Endothelial cell (in vitro differentiated cells): Measurements from ENCODE around the gene FIBCD1. TPM values are rescaled to one million over a fixed set of nuclear protein-coding genes. Genes with fewer than 3 reads are reported as not detected.
A peak's percentile ranks its signal among the peaks of the same experiment; 100 is the strongest.
"Not testable (repeated sequence)": the region's sequence is repeated elsewhere in the genome, so short reads cannot be mapped to it uniquely, and the experiment has no call there.

Experiments used
- DNase-seq: peaks from one replicate; pipeline ENCODE4 v3.0.0; 2021; ENCODE audit warnings: low spot score
- H3K27ac Mint-ChIP-seq: one replicate; pipeline ENCODE4 v1.8.0; 2021; ENCODE audit warnings: mixed read lengths, inconsistent platforms; ENCODE audit not compliant: unreplicated experiment
- H3K27me3 Mint-ChIP-seq: one replicate; pipeline ENCODE4 v1.8.0; 2021; ENCODE audit warnings: mild to moderate bottlenecking, moderate library complexity, mixed read lengths, inconsistent platforms; ENCODE audit not compliant: unreplicated experiment
- H3K36me3 Mint-ChIP-seq: one replicate; pipeline ENCODE4 v1.8.0; 2021; ENCODE audit warnings: mild to moderate bottlenecking, low read depth, mixed read lengths, inconsistent platforms; ENCODE audit not compliant: unreplicated experiment
- H3K4me1 Mint-ChIP-seq: one replicate; pipeline ENCODE4 v1.8.0; 2021; ENCODE audit warnings: mild to moderate bottlenecking, mixed read lengths, inconsistent platforms; ENCODE audit not compliant: unreplicated experiment
- H3K4me3 Mint-ChIP-seq: one replicate; pipeline ENCODE4 v1.8.0; 2021; ENCODE audit warnings: mild to moderate bottlenecking, mixed read lengths, inconsistent platforms; ENCODE audit not compliant: unreplicated experiment
- H3K9me3 Mint-ChIP-seq: one replicate; pipeline ENCODE4 v1.8.0; 2021; ENCODE audit warnings: mixed read lengths, inconsistent platforms; ENCODE audit not compliant: unreplicated experiment
- CTCF ChIP-seq: fragments of 200-600 bp; sonication (generic); IDR thresholded peaks from one replicate; pipeline ENCODE4 v1.5.0; 2021; ENCODE audit warnings: antibody characterized with exemption; ENCODE audit not compliant: unreplicated experiment
- total RNA-seq: library from RNA; stranded (reverse); fragmentation: NEBNext Ultra II Directional; extraction: Animal tissue kit (Norgen Biotek cat#: 25700); gene quantifications from one replicate; pipeline ENCODE4 v1.2.1, GENCODE V29; 2021; ENCODE audit not compliant: unreplicated experiment

FIBCD1 gene
- total RNA-seq, 1 donor from 2014 or later: 0.33 TPM

GRCh38 chr9:130962418-130963316, 23.6 kb upstream of the FIBCD1 start:
- H3K27me3 Mint-ChIP-seq: peaks cover 4% of the 10 kb centered on the region
- no peak for TF ChIP-seq CTCF
- no peak overlapping the region for H3K27ac Mint-ChIP-seq
- H3K4me3 Mint-ChIP-seq: no peak overlapping the region
- H3K9me3 Mint-ChIP-seq: peaks cover 5% of the 10 kb centered on the region
- DNase-seq: no peak
- H3K4me1 Mint-ChIP-seq: no peaks in the 10 kb centered on the region
- H3K36me3 Mint-ChIP-seq: peaks cover 4% of the 10 kb centered on the region

GRCh38 chr9:130961511-130962300, 22.7 kb upstream of the FIBCD1 start:
- Mint-ChIP-seq H3K36me3 (peaks cover 4% of the 10 kb centered on the region), H3K9me3 (peaks cover 5% of the 10 kb centered on the region), H3K4me3 (peak overlapping the region; percentile 51), H3K27me3 (peaks cover 4% of the 10 kb centered on the region), H3K27ac (no peak overlapping the region), H3K4me1 (no peaks in the 10 kb centered on the region)
- no peak for TF ChIP-seq CTCF
- DNase-seq: no peak

- DNase-seq: no peak
- Mint-ChIP-seq H3K4me3 (no peak overlapping the region), H3K4me1 (no peaks in the 10 kb centered on the region), H3K9me3 (peaks cover 5% of the 10 kb centered on the region), H3K27ac (no peak overlapping the region), H3K27me3 (peaks cover 6% of the 10 kb centered on the region), H3K36me3 (peaks cover 4% of the 10 kb centered on the region)
- TF ChIP-seq CTCF: no peak
Observed at GRCh38 chr9:130960522-130961378, 21.7 kb upstream of the FIBCD1 start.

- no peak overlapping the region for H3K4me3 Mint-ChIP-seq
- TF ChIP-seq CTCF: no peak
- H3K27me3 Mint-ChIP-seq: peaks cover 9% of the 10 kb centered on the region
- DNase-seq: no peak
- no peak overlapping the region for H3K27ac Mint-ChIP-seq
- H3K4me1 Mint-ChIP-seq: no peaks in the 10 kb centered on the region
- H3K36me3 Mint-ChIP-seq: peaks cover 4% of the 10 kb centered on the region
- H3K9me3 Mint-ChIP-seq: peaks cover 5% of the 10 kb centered on the region
Observed at GRCh38 chr9:130959809-130960334, 20.8 kb upstream of the FIBCD1 start.

GRCh38 chr9:130958564-130958963, 19.5 kb upstream of the FIBCD1 start:
- not testable (repeated sequence) for DNase-seq, H3K4me1 Mint-ChIP-seq, H3K27ac Mint-ChIP-seq, H3K27me3 Mint-ChIP-seq, H3K9me3 Mint-ChIP-seq, H3K36me3 Mint-ChIP-seq
- peak overlapping the region; percentile 31 for H3K4me3 Mint-ChIP-seq
